K562 (cell line): ENCODE results near the gene SPRYD3. TPM values are rescaled to one million over a fixed set of nuclear protein-coding genes. Genes with fewer than 3 reads are reported as not detected.

ENCODE experiments used
- C11orf30 ChIP-seq: fragments of 450-650 bp; IDR thresholded peaks from 2 replicates; pipeline ENCODE4 v1.6.1; 2016; ENCODE audit warnings: low read depth, mild to moderate bottlenecking
- MYBL2 ChIP-seq, 2 experiments: fragments of 450-650 bp in 1 of 2; sonication (generic) in 1 of 2; formaldehyde crosslinking in 1 of 2; IDR thresholded peaks; 2 replicates each; pipeline versions ENCODE4 v1.6.1 to v1.8.1; 2017 to 2022; ENCODE audit warnings: borderline replicate concordance in 1 of 2, inconsistent platforms in 1 of 2, low read depth in 1 of 2, mild to moderate bottlenecking in 1 of 2, missing genetic modification reagents in 1 of 2, moderate library complexity in 1 of 2
- NELFE ChIP-seq: IDR thresholded peaks from 2 replicates; pipeline ENCODE4 v1.6.1; 2011; ENCODE audit warnings: mild to moderate bottlenecking; ENCODE audit not compliant: insufficient read depth, insufficient read length
- NR2C1 ChIP-seq, 2 experiments: fragments of 450-650 bp; IDR thresholded peaks; 2 replicates each; pipeline ENCODE4 v1.6.1; 2017; ENCODE audit warnings: mild to moderate bottlenecking in 2 of 2, antibody characterized with exemption in 1 of 2, inconsistent platforms in 1 of 2, missing compliant biosample characterization in 1 of 2, missing genetic modification characterization in 1 of 2
- ZBTB17 ChIP-seq: fragments of 450-650 bp; formaldehyde crosslinking; IDR thresholded peaks from 2 replicates; pipeline ENCODE4 v1.4.0; 2020; ENCODE audit warnings: mild to moderate bottlenecking
- ZNF232 ChIP-seq: sonication (generic); formaldehyde crosslinking; IDR thresholded peaks from 2 replicates; pipeline ENCODE4 v1.8.0; 2022; ENCODE audit warnings: mild to moderate bottlenecking, missing genetic modification reagents
- ZNF408 ChIP-seq: fragments of 250-450 bp; sonication (Bioruptor Pico); IDR thresholded peaks from 2 replicates; pipeline ENCODE4 v1.4.0; 2020; ENCODE audit warnings: low read depth, mild to moderate bottlenecking, moderate library complexity
- polyA plus RNA-seq, 8 experiments: library from polyadenylated mRNA; depleted of rRNA in 4 of 8; stranded (reverse) in 5 of 8; unstranded in 3 of 8; fragments of >200 nt; fragmentation: Nextera tagmentation in 2 of 8; fragmentation: Illumina TruSeq in 1 of 8; extraction: Ambion mirVana in 2 of 8; extraction: Trizol in 1 of 8; gene quantifications; 2 replicates each; pipeline versions ENCODE4 v1.2.1 to v1.2.3, GENCODE V29; 2011 to 2014; ENCODE audit warnings: inconsistent platforms in 1 of 8, missing spikeins in 1 of 8
- total RNA-seq, 7 experiments: library from RNA; depleted of rRNA in 6 of 7; stranded (reverse); fragments of >200 nt in 6 of 7; fragmentation: Illumina TruSeq in 2 of 7; extraction: Trizol in 2 of 7; gene quantifications; 2 replicates each; pipeline versions ENCODE4 v1.2.1 to v1.2.3, GENCODE V29; 2011 to 2021; ENCODE audit warnings: low replicate concordance in 1 of 7
- TF ChIP-seq, protein P1 (sequence below): fragments of 450-650 bp; IDR thresholded peaks from 2 replicates; pipeline ENCODE4 v1.6.1; 2016; ENCODE audit warnings: low read depth
- TF ChIP-seq, protein P2 (sequence below): fragments of 250-450 bp; sonication (Bioruptor Pico); IDR thresholded peaks from 2 replicates; pipeline ENCODE4 v1.5.0; 2021; ENCODE audit warnings: mild to moderate bottlenecking, moderate library complexity
- TF ChIP-seq, protein P3 (sequence below): IDR thresholded peaks from 2 replicates; pipeline ENCODE4 v1.6.1; 2012; ENCODE audit warnings: low read depth, low read length, improper control_type of control experiment, borderline replicate concordance

Gene SPRYD3
- total and polyA plus RNA-seq, 9 of the 15 experiments (the other 6 are each of a cell fraction or from before 2014, with no cell fraction given): 1.5 to 13.6 (median 7.6) TPM

DNA sequence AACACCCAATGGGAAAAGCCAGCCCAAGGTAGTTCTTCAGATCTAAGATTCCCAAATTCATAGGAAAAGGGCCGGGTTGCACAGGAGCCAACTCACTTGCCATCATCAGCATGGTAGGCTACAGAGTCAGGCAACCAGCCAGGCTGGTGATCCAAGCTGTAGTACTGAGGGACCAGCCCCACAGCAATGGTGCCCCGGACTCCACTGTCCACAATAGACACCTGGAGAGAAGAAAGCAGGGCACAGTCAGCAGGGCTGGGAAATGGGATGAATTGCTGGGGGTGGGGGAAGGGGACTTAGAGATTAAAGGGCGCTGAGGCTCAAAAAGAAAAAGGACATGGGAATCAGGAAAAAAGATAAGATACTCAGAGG is 4.2 kb downstream of the SPRYD3 start (continued):
- TF ChIP-seq MYBL2 (IDR thresholded peaks at IDR 0.05; ENCODE audit: low read depth) (no peak), MYBL2 (CRISPR knock-in tag; IDR thresholded peaks at IDR 0.05; ENCODE audit: borderline replicate concordance) (no peak), C11orf30 (no peak), ZBTB17 (CRISPR knock-in tag) (no peak), ZNF232 (CRISPR knock-in tag) (no peak), NELFE (no peak), NR2C1 (IDR thresholded peaks at IDR 0.05) (no peak), NR2C1 (tag; IDR thresholded peaks at IDR 0.05) (no peak), ZNF408 (CRISPR knock-in tag) (no peak)
- TF ChIP-seq, protein P1, sequence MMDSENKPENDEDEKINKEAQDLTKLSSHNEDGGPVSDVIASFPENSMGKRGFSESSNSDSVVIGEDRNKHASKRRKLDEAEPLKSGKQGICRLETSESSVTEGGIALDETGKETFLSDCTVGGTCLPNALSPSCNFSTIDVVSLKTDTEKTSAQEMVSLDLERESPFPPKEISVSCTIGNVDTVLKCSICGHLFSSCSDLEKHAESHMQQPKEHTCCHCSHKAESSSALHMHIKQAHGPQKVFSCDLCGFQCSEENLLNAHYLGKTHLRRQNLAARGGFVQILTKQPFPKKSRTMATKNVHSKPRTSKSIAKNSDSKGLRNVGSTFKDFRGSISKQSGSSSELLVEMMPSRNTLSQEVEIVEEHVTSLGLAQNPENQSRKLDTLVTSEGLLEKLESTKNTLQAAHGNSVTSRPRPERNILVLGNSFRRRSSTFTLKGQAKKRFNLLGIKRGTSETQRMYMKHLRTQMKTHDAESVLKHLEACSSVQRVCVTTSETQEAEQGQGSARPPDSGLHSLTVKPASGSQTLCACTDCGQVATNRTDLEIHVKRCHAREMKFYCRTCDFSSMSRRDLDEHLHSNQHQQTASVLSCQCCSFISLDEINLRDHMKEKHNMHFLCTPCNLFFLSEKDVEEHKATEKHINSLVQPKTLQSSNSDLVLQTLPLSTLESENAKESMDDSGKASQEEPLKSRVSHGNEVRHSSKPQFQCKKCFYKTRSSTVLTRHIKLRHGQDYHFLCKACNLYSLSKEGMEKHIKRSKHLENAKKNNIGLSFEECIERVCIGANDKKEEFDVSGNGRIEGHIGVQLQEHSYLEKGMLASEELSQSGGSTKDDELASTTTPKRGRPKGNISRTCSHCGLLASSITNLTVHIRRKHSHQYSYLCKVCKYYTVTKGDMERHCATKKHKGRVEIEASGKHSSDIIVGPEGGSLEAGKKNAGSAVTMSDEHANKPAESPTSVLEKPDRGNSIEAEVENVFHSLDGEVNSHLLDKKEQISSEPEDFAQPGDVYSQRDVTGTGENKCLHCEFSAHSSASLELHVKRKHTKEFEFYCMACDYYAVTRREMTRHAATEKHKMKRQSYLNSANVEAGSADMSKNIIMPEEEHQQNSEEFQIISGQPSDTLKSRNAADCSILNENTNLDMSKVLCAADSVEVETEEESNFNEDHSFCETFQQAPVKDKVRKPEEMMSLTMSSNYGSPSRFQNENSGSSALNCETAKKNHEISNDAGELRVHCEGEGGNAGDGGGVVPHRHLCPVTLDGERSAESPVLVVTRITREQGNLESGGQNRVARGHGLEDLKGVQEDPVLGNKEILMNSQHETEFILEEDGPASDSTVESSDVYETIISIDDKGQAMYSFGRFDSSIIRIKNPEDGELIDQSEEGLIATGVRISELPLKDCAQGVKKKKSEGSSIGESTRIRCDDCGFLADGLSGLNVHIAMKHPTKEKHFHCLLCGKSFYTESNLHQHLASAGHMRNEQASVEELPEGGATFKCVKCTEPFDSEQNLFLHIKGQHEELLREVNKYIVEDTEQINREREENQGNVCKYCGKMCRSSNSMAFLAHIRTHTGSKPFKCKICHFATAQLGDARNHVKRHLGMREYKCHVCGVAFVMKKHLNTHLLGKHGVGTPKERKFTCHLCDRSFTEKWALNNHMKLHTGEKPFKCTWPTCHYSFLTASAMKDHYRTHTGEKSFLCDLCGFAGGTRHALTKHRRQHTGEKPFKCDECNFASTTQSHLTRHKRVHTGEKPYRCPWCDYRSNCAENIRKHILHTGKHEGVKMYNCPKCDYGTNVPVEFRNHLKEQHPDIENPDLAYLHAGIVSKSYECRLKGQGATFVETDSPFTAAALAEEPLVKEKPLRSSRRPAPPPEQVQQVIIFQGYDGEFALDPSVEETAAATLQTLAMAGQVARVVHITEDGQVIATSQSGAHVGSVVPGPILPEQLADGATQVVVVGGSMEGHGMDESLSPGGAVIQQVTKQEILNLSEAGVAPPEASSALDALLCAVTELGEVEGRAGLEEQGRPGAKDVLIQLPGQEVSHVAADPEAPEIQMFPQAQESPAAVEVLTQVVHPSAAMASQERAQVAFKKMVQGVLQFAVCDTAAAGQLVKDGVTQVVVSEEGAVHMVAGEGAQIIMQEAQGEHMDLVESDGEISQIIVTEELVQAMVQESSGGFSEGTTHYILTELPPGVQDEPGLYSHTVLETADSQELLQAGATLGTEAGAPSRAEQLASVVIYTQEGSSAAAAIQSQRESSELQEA: no peak
- TF ChIP-seq, protein P2, sequence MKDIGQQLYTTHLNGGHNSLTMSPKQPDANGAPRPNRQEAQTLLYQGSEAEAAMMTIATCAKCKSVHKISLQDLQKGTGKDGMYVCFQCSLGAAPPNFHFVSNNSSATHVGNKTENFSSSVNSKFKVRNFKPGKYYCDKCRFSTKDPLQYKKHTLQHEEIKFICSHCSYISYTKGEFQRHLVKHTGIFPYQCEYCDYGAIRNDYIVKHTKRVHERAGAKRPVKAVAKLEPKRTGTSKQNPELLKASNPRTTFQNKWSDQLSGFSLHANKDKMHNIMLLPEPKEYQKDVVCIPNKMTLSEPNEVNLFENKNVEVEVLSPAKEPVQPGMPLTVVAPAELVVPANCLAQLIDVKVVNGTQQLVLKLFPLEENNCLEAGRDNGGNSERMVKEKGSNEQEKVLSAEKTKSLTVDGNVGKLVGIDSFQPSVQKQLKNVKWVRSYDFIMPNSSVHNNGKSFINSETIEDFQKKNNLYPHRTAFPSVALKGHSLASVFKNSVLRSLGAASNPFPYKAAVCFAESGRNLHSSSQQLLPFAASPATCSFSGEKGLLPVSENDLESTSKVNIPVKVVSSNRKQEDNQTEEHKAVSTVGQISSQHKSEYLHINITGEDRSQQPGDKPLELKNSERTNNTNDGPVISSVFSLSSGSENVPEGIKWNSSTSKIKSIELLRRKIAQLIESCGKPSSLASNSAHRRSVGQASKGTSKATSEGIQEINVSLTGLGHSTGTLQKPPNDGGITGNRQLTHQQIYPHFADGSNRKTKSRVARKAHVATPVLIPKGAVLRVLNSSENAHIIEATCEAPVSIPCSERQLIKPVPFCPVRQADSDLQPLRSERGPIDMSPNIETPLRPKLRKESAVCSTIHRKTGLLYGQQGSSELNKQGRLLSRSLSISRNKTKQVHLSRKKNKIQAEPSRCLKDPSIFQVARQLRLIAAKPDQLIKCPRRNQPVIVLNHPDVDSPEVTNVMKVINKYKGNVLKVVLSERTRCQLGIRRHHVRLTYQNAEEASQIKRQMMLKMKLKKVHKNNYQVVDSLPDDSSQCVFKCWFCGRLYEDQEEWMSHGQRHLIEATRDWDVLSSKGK (CRISPR knock-in tag): no peak
- TF ChIP-seq, protein P3, sequence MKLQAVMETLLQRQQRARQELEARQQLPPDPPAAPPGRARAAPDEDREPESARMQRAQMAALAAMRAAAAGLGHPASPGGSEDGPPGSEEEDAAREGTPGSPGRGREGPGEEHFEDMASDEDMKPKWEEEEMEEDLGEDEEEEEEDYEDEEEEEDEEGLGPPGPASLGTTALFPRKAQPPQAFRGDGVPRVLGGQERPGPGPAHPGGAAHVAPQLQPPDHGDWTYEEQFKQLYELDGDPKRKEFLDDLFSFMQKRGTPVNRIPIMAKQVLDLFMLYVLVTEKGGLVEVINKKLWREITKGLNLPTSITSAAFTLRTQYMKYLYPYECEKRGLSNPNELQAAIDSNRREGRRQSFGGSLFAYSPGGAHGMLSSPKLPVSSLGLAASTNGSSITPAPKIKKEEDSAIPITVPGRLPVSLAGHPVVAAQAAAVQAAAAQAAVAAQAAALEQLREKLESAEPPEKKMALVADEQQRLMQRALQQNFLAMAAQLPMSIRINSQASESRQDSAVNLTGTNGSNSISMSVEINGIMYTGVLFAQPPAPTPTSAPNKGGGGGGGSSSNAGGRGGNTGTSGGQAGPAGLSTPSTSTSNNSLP: no peak
